HG02852 (cell line): ENCODE results near the gene FUT4.
"Not testable (repeated sequence)": the region's sequence is repeated elsewhere in the genome, so short reads cannot be mapped to it uniquely, and the experiment has no call there.

Experiments used
- ATAC-seq: cut with Tn5 transposase; IDR thresholded peaks from one replicate; pipeline ENCODE4 v1.9.1; 2021; ENCODE audit warnings: mild to moderate bottlenecking, moderate library complexity; ENCODE audit not compliant: unreplicated experiment

Gene FUT4

GRCh38 chr11:94543695-94544645 lies at the start of gene FUT4:
Gene FUT4 (plus strand): TSS chr11:94543921. CDS start chr11:94544134, 213 bp downstream.
- ATAC-seq, result peak; percentile 81

GRCh38 chr11:94494126-94494680 lies 49.5 kb upstream of the FUT4 start:
- peak; percentile 61 for ATAC-seq

GRCh38 chr11:94500181-94500580 lies 43.5 kb upstream of the FUT4 start:
- no peak for ATAC-seq

- no peak for ATAC-seq
Observed at GRCh38 chr11:94501522-94501921, 42.2 kb upstream of the FUT4 start.

GRCh38 chr11:94504689-94505293 lies 38.9 kb upstream of the FUT4 start:
- no peak for ATAC-seq

- not testable (repeated sequence) for ATAC-seq
Observed at GRCh38 chr11:94506513-94506912, 37.2 kb upstream of the FUT4 start.

- no peak for ATAC-seq
Observed at GRCh38 chr11:94507485-94507884, 36.2 kb upstream of the FUT4 start.

GRCh38 chr11:94511932-94512781 lies 31.6 kb upstream of the FUT4 start, which contains the start of gene C11orf97:
Gene C11orf97 (plus strand): TSS chr11:94512461. CDS start chr11:94512529, 68 bp downstream.
- ATAC-seq, result peak; percentile 82

- peak; percentile 18 for ATAC-seq
Observed at GRCh38 chr11:94513091-94513490, 30.6 kb upstream of the FUT4 start.

- no peak for ATAC-seq
Observed at GRCh38 chr11:94515398-94515797, 28.3 kb upstream of the FUT4 start.

GRCh38 chr11:94516725-94517124 lies 27.0 kb upstream of the FUT4 start:
- ATAC-seq, result no peak

- no peak for ATAC-seq
Observed at GRCh38 chr11:94518300-94518699, 25.4 kb upstream of the FUT4 start.

GRCh38 chr11:94519478-94520084 lies 24.1 kb upstream of the FUT4 start:
- no peak for ATAC-seq

- ATAC-seq, result no peak
Observed at GRCh38 chr11:94521684-94522083, 22.0 kb upstream of the FUT4 start.

GRCh38 chr11:94524341-94524740 lies 19.4 kb upstream of the FUT4 start:
- ATAC-seq, result no peak

- no peak for ATAC-seq
Observed at GRCh38 chr11:94525546-94526324, 18.0 kb upstream of the FUT4 start.

GRCh38 chr11:94526645-94527438 lies 16.9 kb upstream of the FUT4 start:
- ATAC-seq, result no peak

GRCh38 chr11:94528551-94528950 lies 15.2 kb upstream of the FUT4 start:
- no peak for ATAC-seq

GRCh38 chr11:94532211-94532610 lies 11.5 kb upstream of the FUT4 start:
- ATAC-seq, result no peak
